ENCODE data around the gene DNAH12.
"Not testable (repeated sequence)": the region's sequence is repeated elsewhere in the genome, so short reads cannot be mapped to it uniquely, and the experiment has no call there.

- not testable (repeated sequence) for TF ChIP-seq SNAI2 (CRISPR knock-in tag; IDR thresholded peaks at IDR 0.05); POU6F1 (CRISPR knock-in tag; IDR thresholded peaks at IDR 0.05; ENCODE audit: borderline replicate concordance, low read depth); OSR1 (CRISPR knock-in tag; IDR thresholded peaks at IDR 0.05); GLIS3 (CRISPR knock-in tag; IDR thresholded peaks at IDR 0.05); ISL1 (CRISPR knock-in tag; IDR thresholded peaks at IDR 0.05); BACH2 (CRISPR knock-in tag; IDR thresholded peaks at IDR 0.05; ENCODE audit: borderline replicate concordance); ZC3H10 (CRISPR knock-in tag; IDR thresholded peaks at IDR 0.05); PATZ1 (CRISPR knock-in tag; IDR thresholded peaks at IDR 0.05; ENCODE audit: borderline replicate concordance)
Measured at GRCh38 chr3:57477193-57477592, 67.0 kb downstream of the DNAH12 start.
